ENCODE results near the gene PRG3. TPM values are rescaled to one million over a fixed set of nuclear protein-coding genes. Genes with fewer than 3 reads are reported as not detected.

PRG3 gene
- total RNA-seq, 4 donors from 2014 or later, result not detected

GRCh38 chr11:57349491-57350274 is 31.3 kb downstream of the PRG3 start:
- no peak for TF ChIP-seq POLR2A (IDR thresholded peaks at IDR 0.05)
- TF ChIP-seq, protein P1, sequence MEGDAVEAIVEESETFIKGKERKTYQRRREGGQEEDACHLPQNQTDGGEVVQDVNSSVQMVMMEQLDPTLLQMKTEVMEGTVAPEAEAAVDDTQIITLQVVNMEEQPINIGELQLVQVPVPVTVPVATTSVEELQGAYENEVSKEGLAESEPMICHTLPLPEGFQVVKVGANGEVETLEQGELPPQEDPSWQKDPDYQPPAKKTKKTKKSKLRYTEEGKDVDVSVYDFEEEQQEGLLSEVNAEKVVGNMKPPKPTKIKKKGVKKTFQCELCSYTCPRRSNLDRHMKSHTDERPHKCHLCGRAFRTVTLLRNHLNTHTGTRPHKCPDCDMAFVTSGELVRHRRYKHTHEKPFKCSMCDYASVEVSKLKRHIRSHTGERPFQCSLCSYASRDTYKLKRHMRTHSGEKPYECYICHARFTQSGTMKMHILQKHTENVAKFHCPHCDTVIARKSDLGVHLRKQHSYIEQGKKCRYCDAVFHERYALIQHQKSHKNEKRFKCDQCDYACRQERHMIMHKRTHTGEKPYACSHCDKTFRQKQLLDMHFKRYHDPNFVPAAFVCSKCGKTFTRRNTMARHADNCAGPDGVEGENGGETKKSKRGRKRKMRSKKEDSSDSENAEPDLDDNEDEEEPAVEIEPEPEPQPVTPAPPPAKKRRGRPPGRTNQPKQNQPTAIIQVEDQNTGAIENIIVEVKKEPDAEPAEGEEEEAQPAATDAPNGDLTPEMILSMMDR (IDR thresholded peaks at IDR 0.05), result peak; percentile 78 to 93 (median 84)
- H3K4me1 ChIP-seq, result no peaks in the 10 kb centered on the region
- H3K27ac ChIP-seq, result peak overlapping the region in 1 of 2 donors; percentile 36
- no peaks in the 10 kb centered on the region for H3K9me3 ChIP-seq
- DNase-seq, result peak; percentile 59 to 75
- H3K36me3 ChIP-seq, result no peaks in the 10 kb centered on the region
- H3K27me3 ChIP-seq, result no peaks in the 10 kb centered on the region
- no peak overlapping the region for H3K4me3 ChIP-seq
- intact Hi-C loops (cut with DNase I; ENCODE audit: low total_unique reads), result no loop called here

GRCh38 chr11:57348636-57349313 is 32.2 kb downstream of the PRG3 start:
- H3K27ac ChIP-seq, result no peak overlapping the region
- no peak overlapping the region for H3K4me3 ChIP-seq
- H3K9me3 ChIP-seq, result no peaks in the 10 kb centered on the region
- DNase-seq, result no peak
- H3K27me3 ChIP-seq, result no peaks in the 10 kb centered on the region
- intact Hi-C loops (cut with DNase I; ENCODE audit: low total_unique reads), result no loop called here
- no peaks in the 10 kb centered on the region for H3K4me1 ChIP-seq
- no peak for TF ChIP-seq POLR2A (IDR thresholded peaks at IDR 0.05)
- TF ChIP-seq, protein P1 (IDR thresholded peaks at IDR 0.05), result no peak
- H3K36me3 ChIP-seq, result no peaks in the 10 kb centered on the region

DNA sequence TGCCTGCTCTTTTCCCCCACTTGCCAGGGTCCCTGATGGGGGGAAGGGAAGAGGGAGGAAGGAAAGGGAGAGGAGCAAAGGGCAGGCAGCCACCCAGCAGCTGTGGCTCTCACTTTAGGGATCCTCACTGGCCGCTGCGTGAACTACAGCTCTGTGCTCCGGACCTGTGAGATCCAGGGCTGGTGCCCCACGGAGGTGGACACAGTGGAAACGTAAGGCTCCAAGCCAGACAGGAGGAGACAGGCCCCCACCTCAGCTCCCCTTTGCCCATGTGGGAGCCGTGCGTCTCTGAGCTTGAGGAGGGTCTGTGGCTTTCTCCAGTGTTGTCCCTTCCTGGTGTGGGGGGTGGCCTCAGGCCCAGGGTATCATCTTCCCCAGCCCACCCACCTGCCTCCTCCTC is 32.9 kb downstream of the PRG3 start:
- intact Hi-C loops (cut with DNase I; ENCODE audit: low total_unique reads), result no loop called here
- no peaks in the 10 kb centered on the region for H3K27me3 ChIP-seq
- H3K36me3 ChIP-seq, result no peaks in the 10 kb centered on the region
- TF ChIP-seq, protein P1 (IDR thresholded peaks at IDR 0.05), result no peak
- no peak for TF ChIP-seq POLR2A (IDR thresholded peaks at IDR 0.05)
- H3K27ac ChIP-seq, result no peak overlapping the region
- H3K4me1 ChIP-seq, result no peaks in the 10 kb centered on the region
- H3K4me3 ChIP-seq, result no peak overlapping the region
- DNase-seq, result no peak
- H3K9me3 ChIP-seq, result no peaks in the 10 kb centered on the region

GRCh38 chr11:57347336-57347735 is 33.6 kb downstream of the PRG3 start:
- DNase-seq, result no peak

More at GRCh38 chr11:57347336-57347735, 33.6 kb downstream of the PRG3 start:
- Histone ChIP-seq H3K27me3 (no peaks in the 10 kb centered on the region), H3K27ac (no peak overlapping the region), H3K4me3 (no peak overlapping the region), H3K9me3 (no peaks in the 10 kb centered on the region), H3K4me1 (no peaks in the 10 kb centered on the region), H3K36me3 (no peaks in the 10 kb centered on the region)
- intact Hi-C loops (cut with DNase I; ENCODE audit: low total_unique reads), result no loop called here
- TF ChIP-seq, protein P1 (IDR thresholded peaks at IDR 0.05), result no peak
- TF ChIP-seq POLR2A (IDR thresholded peaks at IDR 0.05), result no peak
